Natural killer cell (primary cell): Measurements from ENCODE around the gene PRPF40A. TPM values are rescaled to one million over a fixed set of nuclear protein-coding genes. Genes with fewer than 3 reads are reported as not detected.
A peak's percentile ranks its signal among the peaks of the same experiment; 100 is the strongest.

ENCODE experiments used
- ATAC-seq, 3 donors: fragments of 150-1000 bp in 2 of 3; fragments of 200-7000 bp in 1 of 3; cut with Tn5 transposase; 1 replicate in 1 of 3; 2 replicates in 2 of 3; pipeline ENCODE4 v1.10.0; 2021; ENCODE audit warnings: mild to moderate bottlenecking in 2 of 3, moderate library complexity in 2 of 3
- DNase-seq, 2 donors: peaks; one replicate each; pipeline versions ENCODE4 v3.0.0 to v3.0.0-alpha.2; 2013 to 2021; ENCODE audit warnings: mixed read lengths in 1 of 2
- H3K27ac ChIP-seq: one replicate; pipeline ENCODE4 v1.5.1; 2013; ENCODE audit warnings: mild to moderate bottlenecking, low read length
- H3K27me3 ChIP-seq: one replicate; pipeline ENCODE4 v1.6.1; 2013; ENCODE audit warnings: low read length; ENCODE audit not compliant: control insufficient read depth, insufficient read depth
- H3K36me3 ChIP-seq: one replicate; pipeline ENCODE4 v1.6.1; 2013; ENCODE audit warnings: low read length; ENCODE audit not compliant: control insufficient read depth, insufficient read depth
- H3K4me1 ChIP-seq: one replicate; pipeline ENCODE4 v1.6.1; 2013; ENCODE audit warnings: low read length; ENCODE audit not compliant: control insufficient read depth, insufficient read depth
- H3K4me3 ChIP-seq: one replicate; pipeline ENCODE4 v1.5.1; 2013; ENCODE audit warnings: low read length
- H3K9me3 ChIP-seq: one replicate; pipeline ENCODE4 v1.6.1; 2013; ENCODE audit warnings: low read length; ENCODE audit not compliant: control insufficient read depth, insufficient read depth
- H3K27ac Mint-ChIP-seq, 2 donors: one replicate each; pipeline ENCODE4 v1.8.0; 2022; ENCODE audit warnings: mild to moderate bottlenecking in 2 of 2, mixed read lengths in 2 of 2, moderate library complexity in 1 of 2
- H3K27me3 Mint-ChIP-seq, 2 donors: one replicate each; pipeline ENCODE4 v1.8.0; 2022; ENCODE audit warnings: low read depth in 2 of 2, mixed read lengths in 2 of 2
- H3K36me3 Mint-ChIP-seq: one replicate; pipeline ENCODE4 v1.8.0; 2022; ENCODE audit warnings: mixed read lengths
- H3K4me1 Mint-ChIP-seq, 2 donors: one replicate each; pipeline ENCODE4 v1.8.0; 2022; ENCODE audit warnings: mixed read lengths in 2 of 2
- H3K4me3 Mint-ChIP-seq: one replicate; pipeline ENCODE4 v1.8.0; 2022; ENCODE audit warnings: mild to moderate bottlenecking, moderate library complexity, mixed read lengths
- H3K9me3 Mint-ChIP-seq, 2 donors: one replicate each; pipeline ENCODE4 v1.8.0; 2022; ENCODE audit warnings: mixed read lengths in 2 of 2
- CTCF ChIP-seq: fragments of 200-600 bp; IDR thresholded peaks from one replicate; pipeline ENCODE4 v1.8.0; 2022; ENCODE audit warnings: antibody characterized with exemption
- WGBS: methylation state at CpG from one replicate; pipeline ENCODE4 v1.1.7; 2013; ENCODE audit warnings: missing lambda C conversion rate; ENCODE audit not compliant: insufficient coverage; 5-methylcytosine and 5-hydroxymethylcytosine counted together
- intact Hi-C: fragments of 100-400 bp; cut with micrococcal nuclease; formaldehyde crosslinking; loops from one replicate; pipeline ENCODE4 v1.14.2; 2022
- total RNA-seq, 4 donors: library from RNA; stranded (reverse); fragments of 120-200 nt in 1 of 4; gene quantifications; one replicate each; pipeline versions ENCODE4 v1.2.3 to v1.2.4, GENCODE V29; 2013 to 2022

PRPF40A gene
- total RNA-seq, 3 donors from 2014 or later (not counting 1 experiment from before 2014, with no cell fraction given) = 120 to 137 (median 130) TPM

GRCh38 chr2:152620985-152621384, 96.3 kb downstream of the PRPF40A start:
- H3K36me3 Mint-ChIP-seq = no peaks in the 10 kb centered on the region
- no peak overlapping the region for H3K4me3 Mint-ChIP-seq
- Histone ChIP-seq H3K36me3 (no peaks in the 10 kb centered on the region), H3K4me3 (no peak overlapping the region), H3K27ac (no peak overlapping the region), H3K27me3 (no peaks in the 10 kb centered on the region), H3K4me1 (no peaks in the 10 kb centered on the region), H3K9me3 (no peaks in the 10 kb centered on the region)
- TF ChIP-seq CTCF = no peak
- peaks cover 0 to 8% of the 10 kb centered on the region in 2 donors for H3K27me3 Mint-ChIP-seq
- ATAC-seq (peak; percentile 42 to 90 (median 68)), DNase-seq (no peak)
- H3K9me3 Mint-ChIP-seq = no peaks in the 10 kb centered on the region
- 59% methylated on average over 9 of the region's 9 CpGs for WGBS
- peaks cover 12 to 13% of the 10 kb centered on the region in 2 donors for H3K4me1 Mint-ChIP-seq
- H3K27ac Mint-ChIP-seq = no peak overlapping the region
- intact Hi-C loops = no loop called here

DNA sequence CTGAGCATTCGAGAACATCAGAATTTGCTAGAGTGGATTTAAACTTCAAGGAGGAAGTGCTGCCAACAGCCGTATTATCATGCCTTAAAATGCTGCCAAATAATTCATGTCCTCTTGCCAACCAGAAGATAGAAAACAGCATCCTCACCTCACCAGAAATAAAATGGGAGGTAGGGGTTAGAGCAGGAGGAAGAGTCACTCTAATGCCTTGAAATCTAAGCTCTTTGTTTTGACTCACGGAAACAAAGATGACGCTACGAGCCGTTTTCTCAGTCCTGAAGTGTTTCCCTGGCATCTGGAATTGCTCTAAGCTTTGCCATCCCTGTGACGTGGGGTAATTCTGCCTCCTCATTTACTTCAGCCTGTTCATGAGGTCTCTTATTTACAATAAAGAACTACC, 97.1 kb downstream of the PRPF40A start:
- ATAC-seq (no peak), DNase-seq (no peak)
- Mint-ChIP-seq H3K27ac (no peak overlapping the region), H3K4me3 (no peak overlapping the region), H3K9me3 (no peaks in the 10 kb centered on the region), H3K36me3 (no peaks in the 10 kb centered on the region), H3K27me3 (peaks cover 0 to 8% of the 10 kb centered on the region in 2 donors), H3K4me1 (peaks cover 12 to 13% of the 10 kb centered on the region in 2 donors)
- intact Hi-C loops = no loop called here
- no peak overlapping the region for H3K27ac ChIP-seq
- no peaks in the 10 kb centered on the region for H3K36me3 ChIP-seq
- 93% methylated on average over 6 of the region's 7 CpGs for WGBS
- no peaks in the 10 kb centered on the region for H3K27me3 ChIP-seq
- H3K4me3 ChIP-seq = no peak overlapping the region
- H3K4me1 ChIP-seq = no peaks in the 10 kb centered on the region
- TF ChIP-seq CTCF = no peak
- H3K9me3 ChIP-seq = no peaks in the 10 kb centered on the region

GRCh38 chr2:152618193-152618564, 99.1 kb downstream of the PRPF40A start:
- ATAC-seq (no peak), DNase-seq (no peak)
- Histone ChIP-seq H3K27ac (no peak overlapping the region), H3K9me3 (no peaks in the 10 kb centered on the region), H3K36me3 (no peaks in the 10 kb centered on the region), H3K4me1 (no peaks in the 10 kb centered on the region), H3K27me3 (no peaks in the 10 kb centered on the region), H3K4me3 (no peak overlapping the region)
- no peak overlapping the region for H3K27ac Mint-ChIP-seq
- no peak for TF ChIP-seq CTCF
- intact Hi-C loops = no loop called here
- no peaks in the 10 kb centered on the region for H3K36me3 Mint-ChIP-seq
- H3K9me3 Mint-ChIP-seq = no peaks in the 10 kb centered on the region
- 96% methylated on average over 4 of the region's 5 CpGs for WGBS
- peaks cover 0 to 8% of the 10 kb centered on the region in 2 donors for H3K27me3 Mint-ChIP-seq
- no peak overlapping the region for H3K4me3 Mint-ChIP-seq
- peaks cover 15 to 17% of the 10 kb centered on the region in 2 donors for H3K4me1 Mint-ChIP-seq

DNA sequence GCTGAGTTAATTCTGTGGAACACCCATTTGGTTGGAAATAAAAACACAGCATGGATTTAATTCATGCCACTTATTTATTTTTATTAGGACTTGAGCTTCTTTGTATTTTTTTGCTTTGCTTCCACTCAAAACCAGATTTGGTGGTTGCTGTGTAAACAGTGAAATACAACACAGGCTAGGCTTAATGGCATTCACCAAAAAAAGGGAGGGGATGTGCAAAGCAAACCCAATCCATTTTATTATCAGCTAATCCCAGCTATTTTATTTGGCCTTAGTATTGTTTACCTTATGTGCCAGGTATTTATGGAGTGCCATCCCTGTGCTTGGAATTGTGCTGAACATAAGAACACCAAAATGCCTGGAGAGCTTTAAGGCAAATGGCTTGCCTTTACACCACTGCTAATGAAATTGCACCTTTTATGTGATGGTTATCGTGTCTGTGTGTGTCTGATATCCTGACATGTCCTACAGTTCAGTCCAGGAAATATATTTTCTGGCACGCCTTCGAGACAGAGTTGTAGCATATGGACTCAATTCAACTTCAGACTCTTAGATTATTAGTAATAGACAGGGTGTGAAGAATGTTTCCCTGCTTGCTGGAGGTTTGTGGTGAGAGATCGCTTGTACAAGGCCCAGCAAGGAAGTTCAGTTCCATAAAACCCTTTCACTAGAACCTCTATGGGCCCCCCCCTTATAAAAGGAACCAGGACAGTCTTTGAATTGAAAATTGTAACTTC, 99.6 kb downstream of the PRPF40A start:
- Histone ChIP-seq H3K36me3 (no peaks in the 10 kb centered on the region), H3K27me3 (no peaks in the 10 kb centered on the region), H3K27ac (no peak overlapping the region), H3K4me3 (no peak overlapping the region), H3K4me1 (peaks cover 4% of the 10 kb centered on the region), H3K9me3 (no peaks in the 10 kb centered on the region)
- Mint-ChIP-seq H3K4me1 (peaks cover 21 to 23% of the 10 kb centered on the region in 2 donors), H3K27me3 (peaks cover 0 to 8% of the 10 kb centered on the region in 2 donors), H3K36me3 (no peaks in the 10 kb centered on the region), H3K4me3 (no peak overlapping the region), H3K9me3 (no peaks in the 10 kb centered on the region), H3K27ac (no peak overlapping the region)
- 91% methylated on average over 3 of the region's 4 CpGs for WGBS
- DNase-seq (no peak), ATAC-seq (no peak)
- intact Hi-C loops = no loop called here
- TF ChIP-seq CTCF = no peak
